ENCODE data around the gene RUSC2. TPM values are rescaled to one million over a fixed set of nuclear protein-coding genes. Genes with fewer than 3 reads are reported as not detected.

The RUSC2 gene, protein sequence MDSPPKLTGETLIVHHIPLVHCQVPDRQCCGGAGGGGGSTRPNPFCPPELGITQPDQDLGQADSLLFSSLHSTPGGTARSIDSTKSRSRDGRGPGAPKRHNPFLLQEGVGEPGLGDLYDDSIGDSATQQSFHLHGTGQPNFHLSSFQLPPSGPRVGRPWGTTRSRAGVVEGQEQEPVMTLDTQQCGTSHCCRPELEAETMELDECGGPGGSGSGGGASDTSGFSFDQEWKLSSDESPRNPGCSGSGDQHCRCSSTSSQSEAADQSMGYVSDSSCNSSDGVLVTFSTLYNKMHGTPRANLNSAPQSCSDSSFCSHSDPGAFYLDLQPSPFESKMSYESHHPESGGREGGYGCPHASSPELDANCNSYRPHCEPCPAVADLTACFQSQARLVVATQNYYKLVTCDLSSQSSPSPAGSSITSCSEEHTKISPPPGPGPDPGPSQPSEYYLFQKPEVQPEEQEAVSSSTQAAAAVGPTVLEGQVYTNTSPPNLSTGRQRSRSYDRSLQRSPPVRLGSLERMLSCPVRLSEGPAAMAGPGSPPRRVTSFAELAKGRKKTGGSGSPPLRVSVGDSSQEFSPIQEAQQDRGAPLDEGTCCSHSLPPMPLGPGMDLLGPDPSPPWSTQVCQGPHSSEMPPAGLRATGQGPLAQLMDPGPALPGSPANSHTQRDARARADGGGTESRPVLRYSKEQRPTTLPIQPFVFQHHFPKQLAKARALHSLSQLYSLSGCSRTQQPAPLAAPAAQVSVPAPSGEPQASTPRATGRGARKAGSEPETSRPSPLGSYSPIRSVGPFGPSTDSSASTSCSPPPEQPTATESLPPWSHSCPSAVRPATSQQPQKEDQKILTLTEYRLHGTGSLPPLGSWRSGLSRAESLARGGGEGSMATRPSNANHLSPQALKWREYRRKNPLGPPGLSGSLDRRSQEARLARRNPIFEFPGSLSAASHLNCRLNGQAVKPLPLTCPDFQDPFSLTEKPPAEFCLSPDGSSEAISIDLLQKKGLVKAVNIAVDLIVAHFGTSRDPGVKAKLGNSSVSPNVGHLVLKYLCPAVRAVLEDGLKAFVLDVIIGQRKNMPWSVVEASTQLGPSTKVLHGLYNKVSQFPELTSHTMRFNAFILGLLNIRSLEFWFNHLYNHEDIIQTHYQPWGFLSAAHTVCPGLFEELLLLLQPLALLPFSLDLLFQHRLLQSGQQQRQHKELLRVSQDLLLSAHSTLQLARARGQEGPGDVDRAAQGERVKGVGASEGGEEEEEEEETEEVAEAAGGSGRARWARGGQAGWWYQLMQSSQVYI (N-terminal part only)
- 4.1 TPM for polyA plus RNA-seq (2013, experiment 1 of 2)
- 3.9 TPM for polyA plus RNA-seq (2013, experiment 2 of 2)

DNA sequence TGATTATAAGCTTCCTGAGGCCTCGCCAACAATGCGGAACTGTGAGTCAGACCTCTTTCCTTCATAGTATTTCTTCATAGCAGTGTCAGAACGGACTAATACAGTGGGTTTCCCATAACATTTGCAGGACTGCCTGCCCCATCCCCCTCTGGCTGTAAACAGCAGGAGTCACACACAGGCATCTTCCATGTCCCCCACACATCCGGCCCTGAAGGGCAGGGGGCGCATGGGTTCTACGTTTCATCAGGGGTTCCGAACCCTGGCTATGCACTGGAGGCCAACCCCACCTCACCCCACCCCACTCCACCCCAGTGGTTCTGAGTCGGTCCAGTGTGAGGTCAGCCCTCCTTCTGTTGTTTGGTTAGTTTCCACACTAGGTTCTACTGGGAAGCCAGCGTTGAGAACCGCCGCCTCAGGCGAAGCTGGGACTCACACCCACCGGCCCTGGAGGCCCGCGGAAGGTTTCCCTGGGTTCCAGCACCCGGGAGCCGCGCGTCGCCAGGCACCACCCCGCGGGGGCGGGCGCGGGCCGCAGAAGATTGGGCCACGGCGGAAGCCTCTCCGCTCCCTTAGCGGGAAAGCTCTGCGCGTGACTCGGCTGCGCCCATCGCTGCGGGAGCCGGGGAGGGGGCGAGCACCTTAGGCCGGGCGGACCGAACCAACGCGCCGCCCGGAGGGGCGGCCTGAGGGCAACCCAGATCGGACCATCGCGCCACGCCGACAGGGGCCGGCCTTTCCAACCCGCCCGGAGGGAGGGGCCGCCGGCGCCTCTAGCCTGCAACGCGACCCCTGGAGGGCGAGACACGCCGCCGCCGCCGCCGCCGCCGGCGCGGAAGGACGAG lies at the start of gene RUSC2:
RUSC2 (plus strand) TSS at position 799 of the 842 bp plus-strand sequence. CDS start 56,411 bp downstream, outside the sequence.
- peak; percentile 96 for DNase-seq
- Histone ChIP-seq H2BK5ac (ENCODE audit: low read length) (peak within 1 kb of the TSS; percentile 76), H2AK5ac (ENCODE audit: low read length) (no peak within 1 kb of the TSS), H3K56ac (ENCODE audit: low read length) (peak within 1 kb of the TSS; percentile 98), H2BK15ac (replicated peaks; ENCODE audit: low read depth) (no peak within 1 kb of the TSS), H3K23ac (ENCODE audit: low read length) (peak within 1 kb of the TSS; percentile 59), H3K4ac (ENCODE audit: low read depth, low read length) (peak within 1 kb of the TSS; percentile 87), H4K8ac (ENCODE audit: low read depth, low read length) (no peak within 1 kb of the TSS), H3K9ac (ENCODE audit: low read length) (peak within 1 kb of the TSS; percentile 93), H2BK120ac (ENCODE audit: low read depth, low read length) (peak within 1 kb of the TSS; percentile 31), H3K4me3 (ENCODE audit: low read length) (peak within 1 kb of the TSS; percentile 81), H3K4me1 (ENCODE audit: control insufficient read depth, low read depth, low read length) (peaks cover 3% of the 10 kb centered on the region), H3K18ac (ENCODE audit: low read length) (peak within 1 kb of the TSS; percentile 88), H3K27ac (ENCODE audit: low read depth, low read length) (peak within 1 kb of the TSS; percentile 90), H3K36me3 (ENCODE audit: control insufficient read depth, insufficient read depth, low read length) (no peaks in the 10 kb centered on the region), H3K4me2 (ENCODE audit: low read length) (peak within 1 kb of the TSS; percentile 89), H3K79me2 (ENCODE audit: control insufficient read depth, insufficient read depth, low read length) (no peaks in the 10 kb centered on the region), H4K5ac (ENCODE audit: low read length) (no peak within 1 kb of the TSS), H3K27me3 (ENCODE audit: insufficient read depth, low read length, poor library complexity) (no peaks in the 10 kb centered on the region), H3K79me1 (ENCODE audit: low read length) (peaks cover 1% of the 10 kb centered on the region)
- no CpG with 5 or more reads among the region's 71 CpGs for WGBS (ENCODE audit: extremely low coverage, insufficient coverage, low lambda C conversion rate)

DNA sequence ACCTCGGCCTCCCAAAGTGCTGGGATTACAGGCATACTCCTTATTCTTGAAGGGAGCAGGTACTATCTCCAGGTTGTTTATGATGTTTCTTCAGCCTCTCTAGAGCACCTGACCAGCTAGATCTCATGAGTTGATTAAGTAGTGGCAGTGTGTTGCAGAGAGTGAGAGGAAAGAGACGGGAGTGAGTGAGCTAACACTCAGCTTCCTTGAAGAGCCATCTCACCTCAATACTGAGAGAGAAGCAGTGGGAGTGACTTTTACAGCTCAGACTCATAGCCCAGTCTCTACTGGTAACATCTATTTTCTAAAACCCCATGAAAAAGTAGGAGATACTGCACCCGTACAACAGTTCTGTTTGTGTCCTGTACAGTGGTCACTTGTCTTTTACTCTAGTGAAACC lies 43.9 kb upstream of the RUSC2 start:
- Histone ChIP-seq H3K36me3 (ENCODE audit: control insufficient read depth, insufficient read depth, low read length) (no peaks in the 10 kb centered on the region), H3K4me1 (ENCODE audit: control insufficient read depth, low read depth, low read length) (no peaks in the 10 kb centered on the region), H3K18ac (ENCODE audit: low read length) (no peak overlapping the region), H2BK5ac (ENCODE audit: low read length) (no peak overlapping the region), H3K9ac (ENCODE audit: low read length) (no peak overlapping the region), H3K4me2 (ENCODE audit: low read length) (no peak overlapping the region), H2BK15ac (replicated peaks; ENCODE audit: low read depth) (no peak overlapping the region), H3K27me3 (ENCODE audit: insufficient read depth, low read length, poor library complexity) (no peaks in the 10 kb centered on the region), H3K4ac (ENCODE audit: low read depth, low read length) (no peak overlapping the region), H2BK120ac (ENCODE audit: low read depth, low read length) (no peak overlapping the region), H4K8ac (ENCODE audit: low read depth, low read length) (no peak overlapping the region), H3K4me3 (ENCODE audit: low read length) (no peak overlapping the region), H3K27ac (ENCODE audit: low read depth, low read length) (no peak overlapping the region), H3K79me1 (ENCODE audit: low read length) (no peaks in the 10 kb centered on the region), H3K79me2 (ENCODE audit: control insufficient read depth, insufficient read depth, low read length) (no peaks in the 10 kb centered on the region), H3K56ac (ENCODE audit: low read length) (no peak overlapping the region), H4K5ac (ENCODE audit: low read length) (no peak overlapping the region), H3K23ac (ENCODE audit: low read length) (no peak overlapping the region), H2AK5ac (ENCODE audit: low read length) (no peak overlapping the region)
- no CpG with 5 or more reads among the region's 3 CpGs for WGBS (ENCODE audit: extremely low coverage, insufficient coverage, low lambda C conversion rate)
- no peak for DNase-seq

GRCh38 chr9:35448496-35448895 lies 41.4 kb upstream of the RUSC2 start:
- Histone ChIP-seq H2AK5ac (ENCODE audit: low read length) (no peak overlapping the region), H3K4me1 (ENCODE audit: control insufficient read depth, low read depth, low read length) (no peaks in the 10 kb centered on the region), H4K5ac (ENCODE audit: low read length) (no peak overlapping the region), H3K23ac (ENCODE audit: low read length) (no peak overlapping the region), H3K79me1 (ENCODE audit: low read length) (no peaks in the 10 kb centered on the region), H3K36me3 (ENCODE audit: control insufficient read depth, insufficient read depth, low read length) (no peaks in the 10 kb centered on the region), H4K8ac (ENCODE audit: low read depth, low read length) (no peak overlapping the region), H3K4me2 (ENCODE audit: low read length) (no peak overlapping the region), H3K27ac (ENCODE audit: low read depth, low read length) (no peak overlapping the region), H3K79me2 (ENCODE audit: control insufficient read depth, insufficient read depth, low read length) (no peaks in the 10 kb centered on the region), H3K56ac (ENCODE audit: low read length) (no peak overlapping the region), H3K9ac (ENCODE audit: low read length) (no peak overlapping the region), H2BK15ac (replicated peaks; ENCODE audit: low read depth) (no peak overlapping the region), H2BK120ac (ENCODE audit: low read depth, low read length) (no peak overlapping the region), H2BK5ac (ENCODE audit: low read length) (no peak overlapping the region), H3K18ac (ENCODE audit: low read length) (no peak overlapping the region), H3K27me3 (ENCODE audit: insufficient read depth, low read length, poor library complexity) (no peaks in the 10 kb centered on the region), H3K4ac (ENCODE audit: low read depth, low read length) (no peak overlapping the region), H3K4me3 (ENCODE audit: low read length) (no peak overlapping the region)
- DNase-seq, result peak; percentile 35
- no CpG with 5 or more reads among the region's 1 CpG for WGBS (ENCODE audit: extremely low coverage, insufficient coverage, low lambda C conversion rate)

DNA sequence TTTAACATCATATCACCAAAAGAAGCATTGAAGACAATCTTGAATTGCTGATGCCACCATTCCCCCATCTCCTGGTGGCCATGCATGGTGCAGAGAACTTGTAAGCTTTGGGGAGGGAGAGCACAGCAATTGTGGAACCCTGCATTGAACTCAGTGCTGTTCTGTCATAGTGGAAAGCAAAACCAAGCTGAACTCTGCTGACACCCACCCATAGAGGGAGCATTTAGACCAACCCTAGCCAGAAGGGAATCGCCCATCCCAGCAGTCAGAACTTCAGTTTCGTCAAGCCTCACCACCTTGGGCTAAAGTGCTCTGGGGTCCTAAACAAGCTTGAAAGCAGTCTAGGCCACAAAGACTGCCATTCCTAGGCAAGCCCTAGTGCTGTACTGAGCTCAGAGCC lies 37.4 kb upstream of the RUSC2 start:
- Histone ChIP-seq H4K5ac (ENCODE audit: low read length) (no peak overlapping the region), H3K9ac (ENCODE audit: low read length) (no peak overlapping the region), H3K27me3 (ENCODE audit: insufficient read depth, low read length, poor library complexity) (no peaks in the 10 kb centered on the region), H2BK15ac (replicated peaks; ENCODE audit: low read depth) (no peak overlapping the region), H3K36me3 (ENCODE audit: control insufficient read depth, insufficient read depth, low read length) (no peaks in the 10 kb centered on the region), H2BK5ac (ENCODE audit: low read length) (no peak overlapping the region), H2AK5ac (ENCODE audit: low read length) (no peak overlapping the region), H3K23ac (ENCODE audit: low read length) (no peak overlapping the region), H3K4ac (ENCODE audit: low read depth, low read length) (no peak overlapping the region), H3K79me2 (ENCODE audit: control insufficient read depth, insufficient read depth, low read length) (no peaks in the 10 kb centered on the region), H4K8ac (ENCODE audit: low read depth, low read length) (no peak overlapping the region), H2BK120ac (ENCODE audit: low read depth, low read length) (no peak overlapping the region), H3K4me2 (ENCODE audit: low read length) (no peak overlapping the region), H3K79me1 (ENCODE audit: low read length) (no peaks in the 10 kb centered on the region), H3K56ac (ENCODE audit: low read length) (no peak overlapping the region), H3K18ac (ENCODE audit: low read length) (no peak overlapping the region), H3K27ac (ENCODE audit: low read depth, low read length) (no peak overlapping the region), H3K4me3 (ENCODE audit: low read length) (no peak overlapping the region), H3K4me1 (ENCODE audit: control insufficient read depth, low read depth, low read length) (no peaks in the 10 kb centered on the region)
- WGBS (ENCODE audit: extremely low coverage, insufficient coverage, low lambda C conversion rate), result no CpG with 5 or more reads among the region's 2 CpGs
- DNase-seq, result peak; percentile 42

DNA sequence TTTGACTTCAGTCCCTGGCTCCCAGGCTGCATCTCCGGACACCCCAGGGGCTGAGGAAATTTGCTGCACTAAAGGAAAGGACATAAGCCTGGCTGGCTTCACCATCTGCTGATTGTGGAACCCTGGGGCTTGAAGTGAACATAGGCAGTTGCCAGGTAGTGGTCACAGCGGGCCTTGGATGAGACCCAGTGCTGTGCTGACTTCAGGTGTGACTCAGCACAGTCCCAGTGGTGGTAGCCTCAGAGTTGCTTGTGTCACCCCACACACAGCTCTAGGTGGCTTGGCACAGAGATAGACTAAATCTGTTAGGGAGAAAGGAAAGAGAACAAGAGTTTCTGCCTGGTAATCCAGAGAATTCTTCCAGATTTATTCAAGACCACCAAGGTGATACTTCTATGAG lies 36.1 kb upstream of the RUSC2 start:
- Histone ChIP-seq H4K8ac (ENCODE audit: low read depth, low read length) (no peak overlapping the region), H3K27ac (ENCODE audit: low read depth, low read length) (no peak overlapping the region), H3K36me3 (ENCODE audit: control insufficient read depth, insufficient read depth, low read length) (no peaks in the 10 kb centered on the region), H3K18ac (ENCODE audit: low read length) (no peak overlapping the region), H4K5ac (ENCODE audit: low read length) (no peak overlapping the region), H3K79me1 (ENCODE audit: low read length) (no peaks in the 10 kb centered on the region), H3K79me2 (ENCODE audit: control insufficient read depth, insufficient read depth, low read length) (no peaks in the 10 kb centered on the region), H2BK120ac (ENCODE audit: low read depth, low read length) (no peak overlapping the region), H3K56ac (ENCODE audit: low read length) (no peak overlapping the region), H3K4ac (ENCODE audit: low read depth, low read length) (no peak overlapping the region), H2AK5ac (ENCODE audit: low read length) (no peak overlapping the region), H2BK5ac (ENCODE audit: low read length) (no peak overlapping the region), H2BK15ac (replicated peaks; ENCODE audit: low read depth) (no peak overlapping the region), H3K4me3 (ENCODE audit: low read length) (no peak overlapping the region), H3K27me3 (ENCODE audit: insufficient read depth, low read length, poor library complexity) (no peaks in the 10 kb centered on the region), H3K9ac (ENCODE audit: low read length) (no peak overlapping the region), H3K4me2 (ENCODE audit: low read length) (no peak overlapping the region), H3K4me1 (ENCODE audit: control insufficient read depth, low read depth, low read length) (no peaks in the 10 kb centered on the region), H3K23ac (ENCODE audit: low read length) (no peak overlapping the region)
- no peak for DNase-seq
- WGBS (ENCODE audit: extremely low coverage, insufficient coverage, low lambda C conversion rate), result no CpG with 5 or more reads among the region's 2 CpGs
